IMR-90 (cell line): Measurements from ENCODE around the gene CYP19A1. TPM values are rescaled to one million over a fixed set of nuclear protein-coding genes. Genes with fewer than 3 reads are reported as not detected.

Experiments
- ATAC-seq: fragments of 200-7000 bp; cut with Tn5 transposase; 2 replicates; pipeline ENCODE4 v1.9.1; 2020; ENCODE audit warnings: low read depth, mild to moderate bottlenecking, moderate library complexity
- BruUV-seq: library from RNA; stranded (reverse); fragments of 400-500 nt; replicated peaks from 2 replicates; lab custom pipeline; 2021; lab: Mats Ljungman, UMichigan
- CTCF ChIA-PET: fragments of 300-600 bp; formaldehyde crosslinking; extraction: SDS; loops from one replicate; lab custom pipeline; 2021; ENCODE audit warnings: antibody characterized with exemption; lab: Yijun Ruan, JAX
- POLR2A ChIA-PET: fragments of 300-600 bp; sonication (Branson Sonifier 250); formaldehyde crosslinking; loops from one replicate; lab custom pipeline; 2022; ENCODE audit warnings: antibody characterized with exemption; ENCODE audit not compliant: unreplicated experiment; lab: Charles Lee
- DNase-seq: peaks from one replicate; pipeline ENCODE4 v3.0.0; 2013
- H2AFZ ChIP-seq: replicated peaks from 2 replicates; pipeline ENCODE3; 2013; ENCODE audit warnings: low read length, mild to moderate bottlenecking; ENCODE audit not compliant: poor library complexity
- H2AK5ac ChIP-seq: 2 replicates; pipeline ENCODE4 v1.6.1; 2013; ENCODE audit warnings: low read depth, low read length, inconsistent platforms
- H2AK9ac ChIP-seq: replicated peaks from 2 replicates; pipeline ENCODE3; 2013; ENCODE audit warnings: mild to moderate bottlenecking, low read depth, low read length, moderate library complexity; ENCODE audit not compliant: poor library complexity
- H2BK120ac ChIP-seq: 2 replicates; pipeline ENCODE4 v1.6.1; 2013; ENCODE audit warnings: low read depth, low read length, inconsistent platforms
- H2BK15ac ChIP-seq: 3 replicates; pipeline ENCODE4 v1.6.1; 2013; ENCODE audit warnings: low read depth, low read length, inconsistent platforms
- H2BK20ac ChIP-seq: 2 replicates; pipeline ENCODE4 v1.6.1; 2013; ENCODE audit warnings: low read depth, mild to moderate bottlenecking, inconsistent platforms, low read length, moderate library complexity
- H2BK5ac ChIP-seq: 2 replicates; pipeline ENCODE4 v1.6.1; 2013; ENCODE audit warnings: mild to moderate bottlenecking, low read depth, low read length, inconsistent platforms; ENCODE audit not compliant: poor library complexity, severe bottlenecking
- H3K14ac ChIP-seq: replicated peaks from 2 replicates; pipeline ENCODE4 v1.6.1; 2013; ENCODE audit warnings: low read depth, low read length, inconsistent platforms
- H3K18ac ChIP-seq: 2 replicates; pipeline ENCODE4 v1.6.1; 2013; ENCODE audit warnings: low read depth, low read length, control low read depth
- H3K23ac ChIP-seq: 2 replicates; pipeline ENCODE4 v1.6.1; 2013; ENCODE audit warnings: low read depth, low read length, inconsistent platforms
- H3K27ac ChIP-seq: 2 replicates; pipeline ENCODE4 v1.5.1; 2013; ENCODE audit warnings: mild to moderate bottlenecking, control low read depth, low read length; ENCODE audit not compliant: insufficient read depth
- H3K27me3 ChIP-seq: 2 replicates; pipeline ENCODE4 v1.6.1; 2013; ENCODE audit warnings: low read length; ENCODE audit not compliant: control insufficient read depth, insufficient read depth
- H3K36me3 ChIP-seq: 2 replicates; pipeline ENCODE4 v1.6.1; 2013; ENCODE audit warnings: low read length, mixed read lengths; ENCODE audit not compliant: control insufficient read depth, insufficient read depth
- H3K4ac ChIP-seq: 2 replicates; pipeline ENCODE4 v1.6.1; 2013; ENCODE audit warnings: low read depth, low read length, inconsistent platforms
- H3K4me1 ChIP-seq: 2 replicates; pipeline ENCODE4 v1.6.1; 2013; ENCODE audit warnings: low read length, mixed read lengths; ENCODE audit not compliant: control insufficient read depth, insufficient read depth
- H3K4me2 ChIP-seq: 2 replicates; pipeline ENCODE4 v1.6.1; 2013; ENCODE audit warnings: low read depth, mild to moderate bottlenecking, control low read depth, low read length, moderate library complexity
- H3K4me3 ChIP-seq: 2 replicates; pipeline ENCODE4 v1.5.1; 2013; ENCODE audit warnings: low read depth, mild to moderate bottlenecking, control low read depth, low read length, moderate library complexity; ENCODE audit not compliant: insufficient read depth
- H3K56ac ChIP-seq: 2 replicates; pipeline ENCODE4 v1.6.1; 2013; ENCODE audit warnings: low read length, inconsistent platforms; ENCODE audit not compliant: insufficient read depth; ENCODE audit errors: extremely low read depth
- H3K79me1 ChIP-seq, 2 experiments: 2 replicates each; pipeline ENCODE4 v1.6.1; 2013; ENCODE audit warnings: low read length in 2 of 2, inconsistent platforms in 1 of 2, low read depth in 1 of 2
- H3K9ac ChIP-seq: 2 replicates; pipeline ENCODE4 v1.6.1; 2013; ENCODE audit warnings: low read depth, low read length, control low read depth
- H3K9me1 ChIP-seq: 2 replicates; pipeline ENCODE4 v1.6.1; 2013; ENCODE audit warnings: low read length, inconsistent platforms; ENCODE audit not compliant: insufficient read depth
- H3K9me3 ChIP-seq: 2 replicates; pipeline ENCODE4 v1.6.1; 2013; ENCODE audit warnings: low read length; ENCODE audit not compliant: control insufficient read depth, insufficient read depth
- H4K20me1 ChIP-seq: 2 replicates; pipeline ENCODE4 v1.6.1; 2013; ENCODE audit warnings: low read length, inconsistent platforms; ENCODE audit not compliant: insufficient read depth
- H4K5ac ChIP-seq: 2 replicates; pipeline ENCODE4 v1.6.1; 2013; ENCODE audit warnings: mild to moderate bottlenecking, low read depth, low read length, control low read depth
- H4K8ac ChIP-seq, 2 experiments: 2 replicates each; pipeline ENCODE4 v1.6.1; 2013; ENCODE audit warnings: low read depth in 2 of 2, low read length in 2 of 2, control low read depth in 1 of 2, inconsistent platforms in 1 of 2
- H4K91ac ChIP-seq: 2 replicates; pipeline ENCODE4 v1.6.1; 2013; ENCODE audit warnings: low read depth, low read length, inconsistent platforms; ENCODE audit not compliant: insufficient read depth
- BHLHE40 ChIP-seq: fragments of 150-350 bp; IDR thresholded peaks from 2 replicates; pipeline ENCODE4 v1.6.1; 2016; ENCODE audit warnings: mild to moderate bottlenecking, low read depth, low read length
- CEBPB ChIP-seq: IDR thresholded peaks from 2 replicates; pipeline ENCODE4 v1.6.1; 2012; ENCODE audit warnings: low read depth, low read length, improper control_type of control experiment
- FOS ChIP-seq: fragments of 150-350 bp; IDR thresholded peaks from 2 replicates; pipeline ENCODE4 v1.6.1; 2016; ENCODE audit warnings: low read depth, low read length
- MAFK ChIP-seq: IDR thresholded peaks from 2 replicates; pipeline ENCODE4 v1.6.1; 2012; ENCODE audit warnings: low read depth, low read length, improper control_type of control experiment
- MAZ ChIP-seq: IDR thresholded peaks from 2 replicates; pipeline ENCODE4 v1.6.1; 2012; ENCODE audit warnings: low read depth, mild to moderate bottlenecking, low read length, improper control_type of control experiment, moderate library complexity, borderline replicate concordance
- NFE2L2 ChIP-seq: fragments of 150-350 bp; IDR thresholded peaks from 2 replicates; pipeline ENCODE4 v1.6.1; 2016; ENCODE audit warnings: low read depth, mild to moderate bottlenecking, low read length
- POLR2A ChIP-seq: IDR thresholded peaks from 2 replicates; pipeline ENCODE4 v1.6.1; 2012; ENCODE audit warnings: mild to moderate bottlenecking, low read depth, low read length
- RAD21 ChIP-seq: IDR thresholded peaks from 2 replicates; pipeline ENCODE4 v1.6.1; 2012; ENCODE audit warnings: low read length, improper control_type of control experiment
- RCOR1 ChIP-seq: IDR thresholded peaks from 2 replicates; pipeline ENCODE4 v1.6.1; 2012; ENCODE audit warnings: mild to moderate bottlenecking, low read length, improper control_type of control experiment; ENCODE audit not compliant: insufficient replicate concordance
- RFX5 ChIP-seq: IDR thresholded peaks from 2 replicates; pipeline ENCODE4 v1.8.0; 2012; ENCODE audit warnings: low read depth, mild to moderate bottlenecking, low read length, moderate library complexity
- WGBS, 2 experiments: methylation state at CpG; one replicate each; pipeline versions ENCODE4 v1.1.5 to v1.1.7; 2013; ENCODE audit warnings: missing lambda C conversion rate in 2 of 2; ENCODE audit not compliant: insufficient read length in 1 of 2; ENCODE audit errors: extremely low coverage in 2 of 2; 5-methylcytosine and 5-hydroxymethylcytosine counted together
- dilution Hi-C: fragments of 300-500 bp; cut with HindIII; formaldehyde crosslinking; loops from one replicate; pipeline ENCODE4 v1.14.3; 2018; ENCODE audit warnings: low sequenced_read_pairs; ENCODE audit not compliant: unreplicated experiment
- in situ Hi-C: fragments of 300-500 bp; cut with MboI; formaldehyde crosslinking; loops from 3 replicates; pipeline ENCODE4 v1.14.3; 2019; ENCODE audit warnings: low sequenced_read_pairs, inconsistent platforms, mixed read lengths
- intact Hi-C: fragments of 100-400 bp; cut with micrococcal nuclease; formaldehyde crosslinking; loops from 2 replicates; pipeline ENCODE4 v1.10.0; 2022
- polyA plus RNA-seq, 3 experiments: library from polyadenylated mRNA; depleted of rRNA; stranded (reverse); fragments of >200 nt; gene quantifications; 2 replicates each; pipeline ENCODE4 v1.2.3, GENCODE V29; 2012; ENCODE audit warnings: low replicate concordance in 1 of 3
- total RNA-seq: library from RNA; depleted of rRNA; stranded (reverse); fragments of >200 nt; gene quantifications from 2 replicates; pipeline ENCODE4 v1.2.3, GENCODE V29; 2012
- TF ChIP-seq, protein P1 (sequence below): fragments of 150-350 bp; IDR thresholded peaks from 2 replicates; pipeline ENCODE4 v1.6.1; 2017; ENCODE audit warnings: mild to moderate bottlenecking, antibody characterized with exemption, low read length, low read depth
- TF ChIP-seq, protein P2 (sequence below): fragments of 150-350 bp; IDR thresholded peaks from 2 replicates; pipeline ENCODE4 v1.6.1; 2016; ENCODE audit warnings: low read depth, mild to moderate bottlenecking, low read length, moderate library complexity, borderline replicate concordance
- TF ChIP-seq, protein P3 (sequence below): conservative IDR thresholded peaks from 2 replicates; pipeline ENCODE4 v1.5.1; 2012; ENCODE audit warnings: mild to moderate bottlenecking, low read depth, low read length, improper control_type of control experiment

Gene CYP19A1
- total and polyA plus RNA-seq, 2 of the 4 experiments (the other 2 are of a cell fraction), result not detected

DNA sequence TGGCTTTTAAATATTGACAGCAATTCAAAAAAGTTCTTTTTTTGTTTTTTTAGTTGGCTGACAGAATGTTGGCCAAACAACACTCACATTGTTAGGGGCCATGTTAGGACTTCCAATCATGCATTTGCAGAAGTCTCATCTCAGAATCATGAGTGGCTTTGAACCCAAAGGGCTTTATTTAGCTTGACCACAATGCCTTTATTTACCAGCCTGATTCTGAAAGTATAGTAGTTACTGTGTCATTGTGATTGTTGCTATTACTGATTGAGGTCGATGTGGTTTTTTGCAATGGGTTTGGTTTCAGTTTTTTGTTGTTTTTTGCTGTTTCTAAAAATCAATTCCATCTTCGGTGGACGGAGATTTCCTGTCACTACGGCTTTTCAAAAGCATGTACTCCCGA, 10.3 kb upstream of the CYP19A1 start:
- ATAC-seq, result no peak
- dilution Hi-C loops, result no loop called here
- POLR2A ChIA-PET, result no interaction called here
- H2AFZ ChIP-seq, result no peak overlapping the region
- H3K4me2 ChIP-seq, result no peak overlapping the region
- H4K8ac ChIP-seq, result no peak overlapping the region
- no peak overlapping the region for H2BK20ac ChIP-seq
- no peaks in the 10 kb centered on the region for H3K79me1 ChIP-seq
- TF ChIP-seq CEBPB (no peak), FOS (no peak), MAZ (no peak), MAFK (no peak), POLR2A (no peak), NFE2L2 (no peak), RFX5 (no peak), RCOR1 (no peak), RAD21 (no peak), BHLHE40 (no peak)
- TF ChIP-seq, protein P1, sequence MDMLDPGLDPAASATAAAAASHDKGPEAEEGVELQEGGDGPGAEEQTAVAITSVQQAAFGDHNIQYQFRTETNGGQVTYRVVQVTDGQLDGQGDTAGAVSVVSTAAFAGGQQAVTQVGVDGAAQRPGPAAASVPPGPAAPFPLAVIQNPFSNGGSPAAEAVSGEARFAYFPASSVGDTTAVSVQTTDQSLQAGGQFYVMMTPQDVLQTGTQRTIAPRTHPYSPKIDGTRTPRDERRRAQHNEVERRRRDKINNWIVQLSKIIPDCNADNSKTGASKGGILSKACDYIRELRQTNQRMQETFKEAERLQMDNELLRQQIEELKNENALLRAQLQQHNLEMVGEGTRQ, result no peak
- TF ChIP-seq, protein P2, sequence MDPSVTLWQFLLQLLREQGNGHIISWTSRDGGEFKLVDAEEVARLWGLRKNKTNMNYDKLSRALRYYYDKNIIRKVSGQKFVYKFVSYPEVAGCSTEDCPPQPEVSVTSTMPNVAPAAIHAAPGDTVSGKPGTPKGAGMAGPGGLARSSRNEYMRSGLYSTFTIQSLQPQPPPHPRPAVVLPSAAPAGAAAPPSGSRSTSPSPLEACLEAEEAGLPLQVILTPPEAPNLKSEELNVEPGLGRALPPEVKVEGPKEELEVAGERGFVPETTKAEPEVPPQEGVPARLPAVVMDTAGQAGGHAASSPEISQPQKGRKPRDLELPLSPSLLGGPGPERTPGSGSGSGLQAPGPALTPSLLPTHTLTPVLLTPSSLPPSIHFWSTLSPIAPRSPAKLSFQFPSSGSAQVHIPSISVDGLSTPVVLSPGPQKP, result no peak
- TF ChIP-seq, protein P3, sequence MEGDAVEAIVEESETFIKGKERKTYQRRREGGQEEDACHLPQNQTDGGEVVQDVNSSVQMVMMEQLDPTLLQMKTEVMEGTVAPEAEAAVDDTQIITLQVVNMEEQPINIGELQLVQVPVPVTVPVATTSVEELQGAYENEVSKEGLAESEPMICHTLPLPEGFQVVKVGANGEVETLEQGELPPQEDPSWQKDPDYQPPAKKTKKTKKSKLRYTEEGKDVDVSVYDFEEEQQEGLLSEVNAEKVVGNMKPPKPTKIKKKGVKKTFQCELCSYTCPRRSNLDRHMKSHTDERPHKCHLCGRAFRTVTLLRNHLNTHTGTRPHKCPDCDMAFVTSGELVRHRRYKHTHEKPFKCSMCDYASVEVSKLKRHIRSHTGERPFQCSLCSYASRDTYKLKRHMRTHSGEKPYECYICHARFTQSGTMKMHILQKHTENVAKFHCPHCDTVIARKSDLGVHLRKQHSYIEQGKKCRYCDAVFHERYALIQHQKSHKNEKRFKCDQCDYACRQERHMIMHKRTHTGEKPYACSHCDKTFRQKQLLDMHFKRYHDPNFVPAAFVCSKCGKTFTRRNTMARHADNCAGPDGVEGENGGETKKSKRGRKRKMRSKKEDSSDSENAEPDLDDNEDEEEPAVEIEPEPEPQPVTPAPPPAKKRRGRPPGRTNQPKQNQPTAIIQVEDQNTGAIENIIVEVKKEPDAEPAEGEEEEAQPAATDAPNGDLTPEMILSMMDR, result no peak
- H4K5ac ChIP-seq, result no peak overlapping the region
- H3K27me3 ChIP-seq, result peaks cover 35% of the 10 kb centered on the region
- no peak overlapping the region for H3K27ac ChIP-seq
- CTCF ChIA-PET, result no interaction called here
- intact Hi-C loops, result no loop called here
- no peak overlapping the region for H3K4me3 ChIP-seq
- no TSS peak for BruUV-seq
- DNase-seq, result no peak
- no CpG with 5 or more reads among the region's 5 CpGs for WGBS, 2 experiments
- H3K18ac ChIP-seq, result no peak overlapping the region
- no peak overlapping the region for H2AK5ac ChIP-seq
- no peaks in the 10 kb centered on the region for H3K4me1 ChIP-seq
- no peak overlapping the region for H2BK5ac ChIP-seq
- no peak overlapping the region for H2BK120ac ChIP-seq
- in situ Hi-C loops, result no loop called here
- no peaks in the 10 kb centered on the region for H3K36me3 ChIP-seq
- no peaks in the 10 kb centered on the region for H4K20me1 ChIP-seq
- H3K23ac ChIP-seq, result no peak overlapping the region
- no peak overlapping the region for H3K9ac ChIP-seq
- H4K91ac ChIP-seq, result no peak overlapping the region
- no peaks in the 10 kb centered on the region for H3K9me3 ChIP-seq
- no peak overlapping the region for H3K14ac ChIP-seq
- no peak overlapping the region for H3K56ac ChIP-seq
- H3K4ac ChIP-seq, result no peak overlapping the region
- H2BK15ac ChIP-seq, result no peak overlapping the region
- H2AK9ac ChIP-seq, result no peak overlapping the region
- no peaks in the 10 kb centered on the region for H3K9me1 ChIP-seq
